Neural progenitor cell (in vitro differentiated cells): ENCODE data around the gene CES2. TPM values are rescaled to one million over a fixed set of nuclear protein-coding genes. Genes with fewer than 3 reads are reported as not detected.

ENCODE experiments used
- DNase-seq: peaks from one replicate; pipeline ENCODE4 v3.0.0-alpha.2; 2016; ENCODE audit warnings: low spot score
- H2AFZ ChIP-seq: fragments of 200-600 bp; sonication (generic); replicated peaks from 2 replicates; pipeline ENCODE4 v1.6.1; 2016; ENCODE audit warnings: antibody characterized with exemption
- H3F3A ChIP-seq: fragments of 200-600 bp; sonication (generic); 2 replicates; pipeline ENCODE4 v1.6.1; 2016; ENCODE audit warnings: antibody characterized with exemption, low read depth
- H3K27ac ChIP-seq: fragments of 200-600 bp; sonication (generic); 2 replicates; pipeline ENCODE4 v1.5.1; 2016; ENCODE audit warnings: mild to moderate bottlenecking
- H3K27me3 ChIP-seq: fragments of 200-600 bp; sonication (generic); 2 replicates; pipeline ENCODE4 v1.6.1; 2016; ENCODE audit warnings: mild to moderate bottlenecking, moderate library complexity
- H3K36me3 ChIP-seq: fragments of 200-600 bp; sonication (generic); 2 replicates; pipeline ENCODE4 v1.5.1; 2016
- H3K4me1 ChIP-seq: fragments of 200-600 bp; sonication (generic); 2 replicates; pipeline ENCODE4 v1.6.1; 2016; ENCODE audit warnings: mixed run types
- H3K4me2 ChIP-seq: fragments of 200-600 bp; sonication (generic); 2 replicates; pipeline ENCODE4 v1.6.1; 2016
- H3K4me3 ChIP-seq: fragments of 200-600 bp; sonication (generic); 2 replicates; pipeline ENCODE4 v1.5.1; 2016
- H3K79me2 ChIP-seq: fragments of 200-600 bp; sonication (generic); 2 replicates; pipeline ENCODE4 v1.6.1; 2016; ENCODE audit warnings: low read depth
- H3K9ac ChIP-seq: fragments of 200-600 bp; sonication (generic); 2 replicates; pipeline ENCODE4 v1.6.1; 2016
- H3K9me3 ChIP-seq: fragments of 200-600 bp; sonication (generic); 2 replicates; pipeline ENCODE4 v1.5.1; 2016; ENCODE audit warnings: low read depth
- H4K20me1 ChIP-seq: fragments of 200-600 bp; sonication (generic); 2 replicates; pipeline ENCODE4 v1.6.1; 2016; ENCODE audit warnings: low read depth
- H3K27ac Mint-ChIP-seq: 3 replicates; pipeline ENCODE4 v1.8.0; 2021; ENCODE audit warnings: mixed read lengths
- H3K27me3 Mint-ChIP-seq: 2 replicates; pipeline ENCODE4 v1.8.0; 2022; ENCODE audit warnings: low read depth, mild to moderate bottlenecking, inconsistent platforms, moderate library complexity, mixed read lengths; ENCODE audit not compliant: insufficient read depth
- H3K36me3 Mint-ChIP-seq: 3 replicates; pipeline ENCODE4 v1.8.0; 2021; ENCODE audit warnings: mixed read lengths
- H3K4me1 Mint-ChIP-seq: 3 replicates; pipeline ENCODE4 v1.8.0; 2021; ENCODE audit warnings: mixed read lengths
- H3K4me3 Mint-ChIP-seq: 3 replicates; pipeline ENCODE4 v1.8.0; 2021; ENCODE audit warnings: mild to moderate bottlenecking, moderate library complexity, mixed read lengths
- H3K9me3 Mint-ChIP-seq: 3 replicates; pipeline ENCODE4 v1.8.0; 2020; ENCODE audit warnings: mixed read lengths
- CTCF ChIP-seq: fragments of 200-600 bp; sonication (generic); IDR thresholded peaks from 2 replicates; pipeline ENCODE4 v1.5.1; 2017; ENCODE audit warnings: antibody characterized with exemption, mild to moderate bottlenecking
- EZH2 ChIP-seq: fragments of 200-600 bp; sonication (generic); IDR thresholded peaks from 2 replicates; pipeline ENCODE4 v1.6.1; 2017; ENCODE audit warnings: antibody characterized with exemption, mild to moderate bottlenecking, moderate library complexity
- EZH2phosphoT487 ChIP-seq: fragments of 200-600 bp; sonication (generic); IDR thresholded peaks from 2 replicates; pipeline ENCODE4 v1.6.1; 2017; ENCODE audit warnings: antibody characterized with exemption
- total RNA-seq: library from RNA; depleted of rRNA; stranded (reverse); fragments of >200 nt; gene quantifications from 2 replicates; pipeline ENCODE4 v1.2.3, GENCODE V29; 2015; ENCODE audit warnings: low replicate concordance

Gene CES2
- total RNA-seq, 1 donor from 2014 or later: 11.1 TPM

DNA sequence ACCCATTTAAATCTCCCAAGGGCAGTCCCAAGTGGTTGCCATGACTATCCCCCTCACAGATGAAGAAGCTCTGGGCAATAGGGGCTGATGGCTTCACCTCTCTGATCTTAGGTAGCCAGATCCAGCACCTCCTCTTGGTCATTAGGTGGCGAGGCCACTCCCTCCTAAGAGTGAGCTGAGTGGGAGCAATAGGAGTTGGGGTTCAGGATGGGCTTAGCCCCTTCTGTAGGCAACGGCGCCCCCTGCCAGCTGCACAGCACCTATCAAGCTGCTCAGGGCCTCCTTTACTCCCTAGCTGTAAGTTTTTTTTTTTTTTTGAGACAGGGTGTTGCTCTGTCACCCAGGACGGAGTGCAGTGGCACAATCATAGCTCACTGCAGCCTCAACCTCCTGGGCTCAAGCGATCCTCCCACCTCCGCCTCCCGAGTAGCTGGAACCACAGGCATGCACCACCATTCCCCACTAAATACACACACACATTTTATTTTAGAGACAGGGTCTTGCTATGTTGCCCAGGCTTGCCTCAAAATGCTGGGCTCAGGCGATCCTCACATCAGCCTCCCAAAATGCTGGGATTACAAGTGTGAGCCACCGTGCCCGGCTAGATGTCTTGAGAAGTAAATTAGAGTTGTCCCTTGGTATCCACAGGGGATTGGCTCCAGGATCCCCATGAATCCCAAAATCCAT is 6.5 kb upstream of the CES2 start:
- no peak overlapping the region for H3K4me2 ChIP-seq
- H3K36me3 Mint-ChIP-seq: no peaks in the 10 kb centered on the region
- H3K27me3 Mint-ChIP-seq: peaks cover 31% of the 10 kb centered on the region
- no peak overlapping the region for H3K27ac ChIP-seq
- H3K4me3 ChIP-seq: no peak overlapping the region
- H3K27ac Mint-ChIP-seq: no peak overlapping the region
- peaks cover 4% of the 10 kb centered on the region for H3K4me1 ChIP-seq
- H3K79me2 ChIP-seq: peaks cover 9% of the 10 kb centered on the region
- H4K20me1 ChIP-seq: peaks cover 16% of the 10 kb centered on the region
- H3K36me3 ChIP-seq: no peaks in the 10 kb centered on the region
- H3K9me3 ChIP-seq: no peaks in the 10 kb centered on the region
- peaks cover 39% of the 10 kb centered on the region for H3K4me1 Mint-ChIP-seq
- DNase-seq: peak; percentile 58
- H3K9ac ChIP-seq: no peak overlapping the region
- H3F3A ChIP-seq: peaks cover 12% of the 10 kb centered on the region
- no peaks in the 10 kb centered on the region for H3K9me3 Mint-ChIP-seq
- H3K27me3 ChIP-seq: peaks cover 41% of the 10 kb centered on the region
- peak; percentile 45 for TF ChIP-seq CTCF
- TF ChIP-seq EZH2phosphoT487: no peak
- H3K4me3 Mint-ChIP-seq: no peak overlapping the region
- no peak overlapping the region for H2AFZ ChIP-seq

DNA sequence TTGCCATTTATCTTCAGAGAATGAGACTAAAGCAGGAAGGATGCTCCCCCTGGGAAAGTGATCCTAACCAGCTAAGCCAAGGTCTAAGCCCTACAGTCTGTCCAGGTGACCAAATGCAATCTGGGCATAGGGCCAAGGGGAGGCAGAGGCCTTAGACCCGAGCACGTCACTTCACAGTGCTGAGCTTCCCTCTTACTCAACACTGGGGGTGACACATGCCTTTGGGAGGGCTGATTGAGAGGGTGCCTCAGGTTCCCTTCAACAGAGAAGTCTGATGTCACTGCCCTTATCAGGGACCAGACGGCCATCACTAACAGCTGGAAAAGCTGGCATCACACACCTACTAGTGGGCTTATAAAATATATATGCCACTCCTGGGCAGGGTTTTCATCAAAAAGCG is 5.1 kb upstream of the CES2 start:
- no peak overlapping the region for H2AFZ ChIP-seq
- Mint-ChIP-seq H3K27me3 (peaks cover 21% of the 10 kb centered on the region), H3K9me3 (no peaks in the 10 kb centered on the region), H3K27ac (no peak overlapping the region), H3K4me1 (peaks cover 48% of the 10 kb centered on the region), H3K36me3 (no peaks in the 10 kb centered on the region), H3K4me3 (no peak overlapping the region)
- no peak overlapping the region for H3K27ac ChIP-seq
- DNase-seq: no peak
- no peaks in the 10 kb centered on the region for H3K36me3 ChIP-seq
- peaks cover 9% of the 10 kb centered on the region for H3K79me2 ChIP-seq
- H3K9me3 ChIP-seq: no peaks in the 10 kb centered on the region
- TF ChIP-seq CTCF (no peak), EZH2 (no peak), EZH2phosphoT487 (no peak)
- peaks cover 11% of the 10 kb centered on the region for H3F3A ChIP-seq
- H3K9ac ChIP-seq: no peak overlapping the region
- peaks cover 6% of the 10 kb centered on the region for H3K4me1 ChIP-seq
- no peak overlapping the region for H3K4me2 ChIP-seq
- H3K4me3 ChIP-seq: no peak overlapping the region
- H4K20me1 ChIP-seq: peaks cover 16% of the 10 kb centered on the region
- H3K27me3 ChIP-seq: peaks cover 31% of the 10 kb centered on the region

- no peak for TF ChIP-seq EZH2
- TF ChIP-seq EZH2phosphoT487: no peak
Measured at GRCh38 chr16:66931665-66932064, 3.7 kb upstream of the CES2 start.

GRCh38 chr16:66932076-66932475 is 3.2 kb upstream of the CES2 start:
- no peak overlapping the region for H3K4me2 ChIP-seq
- peaks cover 18% of the 10 kb centered on the region for H3K27me3 ChIP-seq
- H3K9me3 ChIP-seq: no peaks in the 10 kb centered on the region
- TF ChIP-seq CTCF: no peak
- H2AFZ ChIP-seq: no peak overlapping the region
- no peak for DNase-seq
- peaks cover 9% of the 10 kb centered on the region for H3K79me2 ChIP-seq
- H3F3A ChIP-seq: no peaks in the 10 kb centered on the region
- H3K27ac ChIP-seq: no peak overlapping the region
- no peak overlapping the region for H3K4me3 ChIP-seq
- H3K36me3 Mint-ChIP-seq: peaks cover 4% of the 10 kb centered on the region
- peak overlapping the region; percentile 64 for H3K4me3 Mint-ChIP-seq
- no peaks in the 10 kb centered on the region for H3K9me3 Mint-ChIP-seq
- H3K4me1 ChIP-seq: peaks cover 10% of the 10 kb centered on the region
- H3K4me1 Mint-ChIP-seq: peaks cover 45% of the 10 kb centered on the region
- no peaks in the 10 kb centered on the region for H3K36me3 ChIP-seq
- H3K27me3 Mint-ChIP-seq: peaks cover 8% of the 10 kb centered on the region
- peaks cover 19% of the 10 kb centered on the region for H4K20me1 ChIP-seq
- no peak overlapping the region for H3K9ac ChIP-seq
- no peak overlapping the region for H3K27ac Mint-ChIP-seq

More at GRCh38 chr16:66931665-66932064, 3.7 kb upstream of the CES2 start:
- no peak overlapping the region for H3K4me3 ChIP-seq
- peaks cover 49% of the 10 kb centered on the region for H3K4me1 Mint-ChIP-seq
- H3K4me2 ChIP-seq: no peak overlapping the region
- H3K27me3 ChIP-seq: peaks cover 22% of the 10 kb centered on the region
- peaks cover 8% of the 10 kb centered on the region for H3K27me3 Mint-ChIP-seq
- no peaks in the 10 kb centered on the region for H3F3A ChIP-seq
- peaks cover 17% of the 10 kb centered on the region for H4K20me1 ChIP-seq
- H3K27ac Mint-ChIP-seq: no peak overlapping the region
- no peak overlapping the region for H2AFZ ChIP-seq
- H3K4me3 Mint-ChIP-seq: peak overlapping the region; percentile 64
- H3K4me1 ChIP-seq: peaks cover 10% of the 10 kb centered on the region
- DNase-seq: no peak
- no peaks in the 10 kb centered on the region for H3K9me3 ChIP-seq
- peaks cover 4% of the 10 kb centered on the region for H3K36me3 Mint-ChIP-seq
- H3K27ac ChIP-seq: no peak overlapping the region
- no peak overlapping the region for H3K9ac ChIP-seq
- no peaks in the 10 kb centered on the region for H3K9me3 Mint-ChIP-seq
- H3K36me3 ChIP-seq: no peaks in the 10 kb centered on the region
- peaks cover 9% of the 10 kb centered on the region for H3K79me2 ChIP-seq
